Transverse colon (tissue), 3 donors: ENCODE measurements around the gene NEK6.

Source experiments
- EP300 ChIP-seq: sonication (generic); formaldehyde crosslinking; IDR thresholded peaks from one replicate; pipeline ENCODE4 v1.6.1; 2017; ENCODE audit warnings: antibody characterized with exemption, low read depth
- POLR2A ChIP-seq: fragments of 450-650 bp; IDR thresholded peaks from one replicate; pipeline ENCODE4 v1.6.1; 2016; ENCODE audit warnings: antibody characterized with exemption, mild to moderate bottlenecking, moderate library complexity
- TF ChIP-seq, protein P1 (sequence below), 5 experiments: fragments of 200-600 bp in 3 of 5; fragments of 450-650 bp in 2 of 5; sonication (generic) in 3 of 5; IDR thresholded peaks; 1 replicate in 2 of 5; 2 replicates in 3 of 5; pipeline ENCODE4 v1.5.1; 2016 to 2017; ENCODE audit warnings: antibody characterized with exemption in 5 of 5, inconsistent platforms in 3 of 5, mild to moderate bottlenecking in 2 of 5, moderate library complexity in 1 of 5

DNA sequence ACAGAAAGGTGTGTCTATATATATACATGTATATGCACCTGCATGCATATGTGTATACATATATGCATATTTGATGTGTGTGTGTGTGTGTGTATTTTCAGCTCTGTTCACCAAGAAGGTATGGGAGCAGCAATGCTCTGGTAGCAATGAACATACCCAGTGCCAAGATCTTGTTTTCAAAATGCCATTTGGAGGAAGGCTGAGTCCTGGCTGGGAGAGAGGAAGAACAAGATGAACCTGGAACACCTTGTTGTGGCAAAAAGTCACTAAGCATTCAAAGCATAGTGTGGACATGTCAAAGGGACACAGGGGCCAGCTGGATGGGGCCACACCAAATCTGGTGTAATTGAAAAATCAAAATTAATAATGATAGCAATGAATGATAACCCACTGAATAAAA, 31.8 kb upstream of the NEK6 start:
- TF ChIP-seq, protein P1, sequence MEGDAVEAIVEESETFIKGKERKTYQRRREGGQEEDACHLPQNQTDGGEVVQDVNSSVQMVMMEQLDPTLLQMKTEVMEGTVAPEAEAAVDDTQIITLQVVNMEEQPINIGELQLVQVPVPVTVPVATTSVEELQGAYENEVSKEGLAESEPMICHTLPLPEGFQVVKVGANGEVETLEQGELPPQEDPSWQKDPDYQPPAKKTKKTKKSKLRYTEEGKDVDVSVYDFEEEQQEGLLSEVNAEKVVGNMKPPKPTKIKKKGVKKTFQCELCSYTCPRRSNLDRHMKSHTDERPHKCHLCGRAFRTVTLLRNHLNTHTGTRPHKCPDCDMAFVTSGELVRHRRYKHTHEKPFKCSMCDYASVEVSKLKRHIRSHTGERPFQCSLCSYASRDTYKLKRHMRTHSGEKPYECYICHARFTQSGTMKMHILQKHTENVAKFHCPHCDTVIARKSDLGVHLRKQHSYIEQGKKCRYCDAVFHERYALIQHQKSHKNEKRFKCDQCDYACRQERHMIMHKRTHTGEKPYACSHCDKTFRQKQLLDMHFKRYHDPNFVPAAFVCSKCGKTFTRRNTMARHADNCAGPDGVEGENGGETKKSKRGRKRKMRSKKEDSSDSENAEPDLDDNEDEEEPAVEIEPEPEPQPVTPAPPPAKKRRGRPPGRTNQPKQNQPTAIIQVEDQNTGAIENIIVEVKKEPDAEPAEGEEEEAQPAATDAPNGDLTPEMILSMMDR (IDR thresholded peaks at IDR 0.05) = no peak
- TF ChIP-seq EP300 = no peak
- no peak for TF ChIP-seq POLR2A
